ENCODE measurements around the gene RIMOC1.

Gene RIMOC1

GRCh38 chr5:41903892-41904799 is at the start of gene RIMOC1:
RIMOC1 (plus strand) TSS chr5:41904344; CDS start chr5:41904368, 24 bp downstream.
- DNase-seq: peak; percentile 100

GRCh38 chr5:41856644-41857491 is 47.3 kb upstream of the RIMOC1 start:
- peak; percentile 75 for DNase-seq

GRCh38 chr5:41857989-41858388 is 46.2 kb upstream of the RIMOC1 start:
- no peak for DNase-seq

- no peak for DNase-seq
These were observed 45.3 kb upstream of the RIMOC1 start for GRCh38 chr5:41858890-41859289.

GRCh38 chr5:41863871-41864486 is 40.2 kb upstream of the RIMOC1 start:
- no peak for DNase-seq

GRCh38 chr5:41869151-41869723 is 34.9 kb upstream of the RIMOC1 start:
- peak; percentile 44 to 69 for DNase-seq

GRCh38 chr5:41869724-41870626 is 34.2 kb upstream of the RIMOC1 start, which contains the start of gene OXCT1:
OXCT1 (minus strand) TSS chr5:41870425; CDS start chr5:41870358, 67 bp downstream.
- peak; percentile 94 to 99 for DNase-seq

- no peak for DNase-seq
These were observed 33.5 kb upstream of the RIMOC1 start for GRCh38 chr5:41870627-41871048.

GRCh38 chr5:41871852-41872251 is 32.3 kb upstream of the RIMOC1 start:
- no peak for DNase-seq

GRCh38 chr5:41874512-41875060 is 29.6 kb upstream of the RIMOC1 start:
- DNase-seq: no peak

GRCh38 chr5:41875121-41875520 is 29.0 kb upstream of the RIMOC1 start:
- DNase-seq: no peak

GRCh38 chr5:41876678-41877077 is 27.5 kb upstream of the RIMOC1 start:
- peak; percentile 32 to 52 for DNase-seq

GRCh38 chr5:41877408-41877807 is 26.7 kb upstream of the RIMOC1 start:
- no peak for DNase-seq

GRCh38 chr5:41878173-41878572 is 26.0 kb upstream of the RIMOC1 start:
- DNase-seq: no peak

- no peak for DNase-seq
These were observed 25.3 kb upstream of the RIMOC1 start for GRCh38 chr5:41878643-41879478.

- DNase-seq: no peak
These were observed 21.4 kb upstream of the RIMOC1 start for GRCh38 chr5:41882765-41883164.

GRCh38 chr5:41883243-41883642 is 20.9 kb upstream of the RIMOC1 start:
- no peak for DNase-seq

- DNase-seq: no peak
These were observed 20.2 kb upstream of the RIMOC1 start for GRCh38 chr5:41883936-41884335.

GRCh38 chr5:41885286-41885685 is 18.9 kb upstream of the RIMOC1 start:
- no peak for DNase-seq

GRCh38 chr5:41891066-41891707 is 13.0 kb upstream of the RIMOC1 start:
- DNase-seq: no peak

All from SHP77 (cell line).